SK-N-SH treated with all-trans-retinoic acid at 6 μM for 48 hours (cell line): Measurements from ENCODE around the gene GNA15.

ENCODE experiments used
- ATAC-seq: fragments of 200-7000 bp; cut with Tn5 transposase; 3 replicates; pipeline ENCODE4 v1.9.1; 2020; ENCODE audit warnings: mild to moderate bottlenecking, moderate library complexity
- ARNTL ChIP-seq: fragments of 450-650 bp; formaldehyde crosslinking; IDR thresholded peaks from 2 replicates; pipeline ENCODE4 v1.5.0; 2020; ENCODE audit warnings: low read depth, mild to moderate bottlenecking, moderate library complexity, borderline replicate concordance
- BACH2 ChIP-seq: fragments of 250-450 bp; sonication (Bioruptor Pico); IDR thresholded peaks from 2 replicates; pipeline ENCODE4 v1.9.0; 2021; ENCODE audit warnings: mild to moderate bottlenecking, borderline replicate concordance
- CSDC2 ChIP-seq: fragments of 250-450 bp; sonication (Bioruptor Pico); IDR thresholded peaks from 2 replicates; pipeline ENCODE4 v1.5.0; 2020; ENCODE audit warnings: mild to moderate bottlenecking, moderate library complexity
- CSRNP3 ChIP-seq: fragments of 250-450 bp; sonication (Bioruptor Pico); IDR thresholded peaks from 2 replicates; pipeline ENCODE4 v1.5.1; 2021; ENCODE audit warnings: mild to moderate bottlenecking, moderate library complexity
- ESRRG ChIP-seq: fragments of 250-450 bp; sonication (Bioruptor Pico); IDR thresholded peaks from 2 replicates; pipeline ENCODE4 v1.6.1; 2021; ENCODE audit warnings: mild to moderate bottlenecking
- ISL1 ChIP-seq: fragments of 250-450 bp; sonication (Bioruptor Pico); IDR thresholded peaks from 2 replicates; pipeline ENCODE4 v2.1.2; 2022; ENCODE audit warnings: mild to moderate bottlenecking, moderate library complexity
- OSR1 ChIP-seq: fragments of 250-450 bp; sonication (Bioruptor Pico); IDR thresholded peaks from 2 replicates; pipeline ENCODE4 v1.8.0; 2022; ENCODE audit warnings: moderate library complexity, mild to moderate bottlenecking, inconsistent platforms
- POU6F1 ChIP-seq: fragments of 250-450 bp; sonication (Bioruptor Pico); IDR thresholded peaks from 2 replicates; pipeline ENCODE4 v1.8.0; 2021; ENCODE audit warnings: low read depth, mild to moderate bottlenecking, moderate library complexity, borderline replicate concordance
- PPARA ChIP-seq: fragments of 250-450 bp; sonication (Bioruptor Pico); IDR thresholded peaks from 2 replicates; pipeline ENCODE4 v1.5.0; 2020; ENCODE audit warnings: mild to moderate bottlenecking, borderline replicate concordance
- RARB ChIP-seq: fragments of 250-450 bp; sonication (Bioruptor Pico); IDR thresholded peaks from 2 replicates; pipeline ENCODE4 v1.8.0; 2021; ENCODE audit warnings: mild to moderate bottlenecking, moderate library complexity
- SNAI2 ChIP-seq: fragments of 250-450 bp; sonication (Bioruptor Pico); IDR thresholded peaks from 2 replicates; pipeline ENCODE4 v1.5.0; 2020; ENCODE audit warnings: mild to moderate bottlenecking, moderate library complexity
- TCF4 ChIP-seq: fragments of 250-450 bp; sonication (Bioruptor Pico); IDR thresholded peaks from 2 replicates; pipeline ENCODE4 v1.8.0; 2021; ENCODE audit warnings: mild to moderate bottlenecking, moderate library complexity, borderline replicate concordance
- TOX ChIP-seq: fragments of 250-450 bp; sonication (Bioruptor Pico); IDR thresholded peaks from 2 replicates; pipeline ENCODE4 v1.8.0; 2021; ENCODE audit warnings: mild to moderate bottlenecking, moderate library complexity, borderline replicate concordance
- TSHZ2 ChIP-seq: fragments of 250-450 bp; sonication (Bioruptor Pico); IDR thresholded peaks from 2 replicates; pipeline ENCODE4 v1.5.0; 2020; ENCODE audit warnings: mild to moderate bottlenecking, moderate library complexity
- ZNF565 ChIP-seq: fragments of 450-650 bp; formaldehyde crosslinking; conservative IDR thresholded peaks from 2 replicates; pipeline ENCODE4 v1.5.0; 2020; ENCODE audit warnings: low read depth, mild to moderate bottlenecking, moderate library complexity
- ZNF70 ChIP-seq: fragments of 450-650 bp; formaldehyde crosslinking; IDR thresholded peaks from 2 replicates; pipeline ENCODE4 v1.5.0; 2020; ENCODE audit warnings: mild to moderate bottlenecking, moderate library complexity
- ZNF8 ChIP-seq: fragments of 450-650 bp; formaldehyde crosslinking; IDR thresholded peaks from 2 replicates; pipeline ENCODE4 v1.5.0; 2020; ENCODE audit warnings: mild to moderate bottlenecking, moderate library complexity
- TF ChIP-seq, protein P1 (sequence below): fragments of 250-450 bp; sonication (Bioruptor Pico); IDR thresholded peaks from 2 replicates; pipeline ENCODE4 v1.5.1; 2020; ENCODE audit warnings: low read depth, mild to moderate bottlenecking, moderate library complexity
- TF ChIP-seq, protein P2 (sequence below): fragments of 250-450 bp; sonication (Bioruptor Pico); IDR thresholded peaks from 2 replicates; pipeline ENCODE4 v1.8.0; 2020; ENCODE audit warnings: mild to moderate bottlenecking, moderate library complexity, borderline replicate concordance

The GNA15 gene

GRCh38 chr19:3203805-3204645 lies 68.2 kb downstream of the GNA15 start:
- TF ChIP-seq SNAI2 = no peak
- no peak for TF ChIP-seq RARB (CRISPR knock-in tag)
- TF ChIP-seq, protein P1, sequence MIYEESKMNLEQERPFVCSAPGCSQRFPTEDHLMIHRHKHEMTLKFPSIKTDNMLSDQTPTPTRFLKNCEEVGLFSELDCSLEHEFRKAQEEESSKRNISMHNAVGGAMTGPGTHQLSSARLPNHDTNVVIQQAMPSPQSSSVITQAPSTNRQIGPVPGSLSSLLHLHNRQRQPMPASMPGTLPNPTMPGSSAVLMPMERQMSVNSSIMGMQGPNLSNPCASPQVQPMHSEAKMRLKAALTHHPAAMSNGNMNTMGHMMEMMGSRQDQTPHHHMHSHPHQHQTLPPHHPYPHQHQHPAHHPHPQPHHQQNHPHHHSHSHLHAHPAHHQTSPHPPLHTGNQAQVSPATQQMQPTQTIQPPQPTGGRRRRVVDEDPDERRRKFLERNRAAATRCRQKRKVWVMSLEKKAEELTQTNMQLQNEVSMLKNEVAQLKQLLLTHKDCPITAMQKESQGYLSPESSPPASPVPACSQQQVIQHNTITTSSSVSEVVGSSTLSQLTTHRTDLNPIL (CRISPR knock-in tag) = no peak
- TF ChIP-seq, protein P2, sequence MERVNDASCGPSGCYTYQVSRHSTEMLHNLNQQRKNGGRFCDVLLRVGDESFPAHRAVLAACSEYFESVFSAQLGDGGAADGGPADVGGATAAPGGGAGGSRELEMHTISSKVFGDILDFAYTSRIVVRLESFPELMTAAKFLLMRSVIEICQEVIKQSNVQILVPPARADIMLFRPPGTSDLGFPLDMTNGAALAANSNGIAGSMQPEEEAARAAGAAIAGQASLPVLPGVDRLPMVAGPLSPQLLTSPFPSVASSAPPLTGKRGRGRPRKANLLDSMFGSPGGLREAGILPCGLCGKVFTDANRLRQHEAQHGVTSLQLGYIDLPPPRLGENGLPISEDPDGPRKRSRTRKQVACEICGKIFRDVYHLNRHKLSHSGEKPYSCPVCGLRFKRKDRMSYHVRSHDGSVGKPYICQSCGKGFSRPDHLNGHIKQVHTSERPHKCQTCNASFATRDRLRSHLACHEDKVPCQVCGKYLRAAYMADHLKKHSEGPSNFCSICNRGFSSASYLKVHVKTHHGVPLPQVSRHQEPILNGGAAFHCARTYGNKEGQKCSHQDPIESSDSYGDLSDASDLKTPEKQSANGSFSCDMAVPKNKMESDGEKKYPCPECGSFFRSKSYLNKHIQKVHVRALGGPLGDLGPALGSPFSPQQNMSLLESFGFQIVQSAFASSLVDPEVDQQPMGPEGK (CRISPR knock-in tag) = no peak
- no peak for TF ChIP-seq ARNTL (CRISPR knock-in tag)
- no peak for TF ChIP-seq PPARA (CRISPR knock-in tag)
- no peak for TF ChIP-seq OSR1 (CRISPR knock-in tag)
- no peak for ATAC-seq

DNA sequence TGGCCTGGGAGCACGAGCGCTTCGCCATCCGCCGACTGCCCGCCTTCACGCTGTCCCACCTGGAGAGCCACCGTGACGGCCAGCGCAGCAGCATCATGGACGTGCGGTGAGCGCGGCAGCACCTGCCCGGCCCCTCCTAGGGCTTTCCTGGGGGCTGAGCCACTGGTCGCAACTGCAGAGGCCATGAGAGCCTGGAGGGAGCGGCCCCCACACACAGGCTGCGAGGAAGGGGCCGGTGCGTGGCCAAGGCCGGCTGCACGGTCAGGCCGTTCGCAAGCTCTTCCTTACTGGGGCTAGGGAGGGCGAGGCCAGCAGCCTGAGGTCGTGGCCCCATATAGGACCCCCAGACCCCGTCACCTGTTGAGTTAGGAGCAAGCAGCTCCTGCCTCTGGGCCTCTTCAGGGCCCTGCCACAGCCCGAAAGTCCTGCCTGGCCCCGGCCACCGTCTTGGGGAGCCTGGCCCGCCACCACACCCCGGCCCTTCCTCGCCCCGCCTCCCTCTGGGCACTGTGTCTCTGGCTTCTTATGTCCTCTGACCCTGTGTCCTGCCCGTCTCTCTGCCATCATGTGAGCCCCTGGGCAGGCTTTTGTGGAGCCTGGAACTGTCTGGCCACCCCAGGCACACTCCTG lies 68.9 kb downstream of the GNA15 start:
- ATAC-seq = no peak

More for the DNA sequence above, 68.9 kb downstream of the GNA15 start:
- TF ChIP-seq, protein P2 (CRISPR knock-in tag) = no peak
- TF ChIP-seq CSRNP3 (CRISPR knock-in tag) (no peak), TCF4 (CRISPR knock-in tag) (no peak), RARB (CRISPR knock-in tag) (no peak), ZNF565 (CRISPR knock-in tag) (no peak), ISL1 (no peak), SNAI2 (no peak), ZNF8 (no peak), ZNF70 (CRISPR knock-in tag) (no peak), BACH2 (CRISPR knock-in tag) (no peak), OSR1 (CRISPR knock-in tag) (no peak), CSDC2 (CRISPR knock-in tag) (no peak), ARNTL (CRISPR knock-in tag) (no peak), ESRRG (CRISPR knock-in tag) (no peak), POU6F1 (CRISPR knock-in tag) (no peak), TSHZ2 (no peak), TOX (CRISPR knock-in tag) (no peak)
- TF ChIP-seq, protein P1 (CRISPR knock-in tag) = no peak
